Gastroesophageal sphincter (tissue), 4 donors: ENCODE data around the gene BMAL1. TPM values are rescaled to one million over a fixed set of nuclear protein-coding genes. Genes with fewer than 3 reads are reported as not detected.
A peak's percentile ranks its signal among the peaks of the same experiment; 100 is the strongest.

Experiments used
- ATAC-seq: fragments of 150-250 bp; one replicate; pipeline ENCODE4 v1.9.1; 2016; ENCODE audit warnings: mild to moderate bottlenecking, moderate library complexity
- H3K27ac ChIP-seq, 4 donors: fragments of 200-600 bp; sonication (generic) in 3 of 4; 1 replicate in 3 of 4; 2 replicates in 1 of 4; pipeline ENCODE4 v1.5.1; 2016 to 2019
- H3K27me3 ChIP-seq: fragments of 200-600 bp; sonication (generic); one replicate; pipeline ENCODE4 v1.5.1; 2019
- H3K36me3 ChIP-seq, 2 donors: fragments of 200-600 bp; sonication (generic); one replicate each; pipeline ENCODE4 v1.5.1; 2019; ENCODE audit warnings: control low read depth in 1 of 2
- H3K4me1 ChIP-seq, 3 donors: fragments of 200-600 bp; sonication (generic); 1 replicate in 2 of 3; 2 replicates in 1 of 3; pipeline ENCODE4 v1.5.1; 2016 to 2019; ENCODE audit warnings: control low read depth in 2 of 3
- H3K4me3 ChIP-seq, 2 donors: fragments of 200-600 bp; sonication (generic); one replicate each; pipeline ENCODE4 v1.5.1; 2019; ENCODE audit warnings: mild to moderate bottlenecking in 1 of 2, moderate library complexity in 1 of 2
- H3K9me3 ChIP-seq, 3 donors: fragments of 200-600 bp; sonication (generic); one replicate each; pipeline ENCODE4 v1.5.1; 2017 to 2019; ENCODE audit warnings: control low read depth in 2 of 3
- CTCF ChIP-seq, 4 experiments: fragments of 200-600 bp in 2 of 4; fragments of 450-650 bp in 2 of 4; sonication (generic) in 1 of 4; IDR thresholded peaks; one replicate each; pipeline ENCODE4 v1.5.1; 2017 to 2019; ENCODE audit warnings: antibody characterized with exemption in 4 of 4, mild to moderate bottlenecking in 2 of 4, moderate library complexity in 2 of 4
- EP300 ChIP-seq: sonication (generic); formaldehyde crosslinking; IDR thresholded peaks from one replicate; pipeline ENCODE4 v1.6.1; 2017; ENCODE audit warnings: antibody characterized with exemption, mild to moderate bottlenecking
- POLR2A ChIP-seq, 2 donors: fragments of 450-650 bp; IDR thresholded peaks; one replicate each; pipeline ENCODE4 v1.6.1; 2017; ENCODE audit warnings: antibody characterized with exemption in 2 of 2, mild to moderate bottlenecking in 2 of 2, moderate library complexity in 1 of 2
- POLR2AphosphoS5 ChIP-seq: sonication (generic); formaldehyde crosslinking; IDR thresholded peaks from one replicate; pipeline ENCODE4 v1.6.1; 2017; ENCODE audit warnings: antibody characterized with exemption
- WGBS, 2 donors: methylation state at CpG; one replicate each; pipeline ENCODE4 v1.1.5; 2018; ENCODE audit warnings: low coverage in 1 of 2; 5-methylcytosine and 5-hydroxymethylcytosine counted together
- total RNA-seq, 4 donors: library from RNA; depleted of rRNA; stranded (reverse); fragments of >200 nt; gene quantifications; one replicate each; pipeline ENCODE4 v1.1.0, GENCODE V29; 2016

The BMAL1 gene
- total RNA-seq, 4 donors from 2014 or later: 32.2 to 38.4 (median 36.0) TPM

GRCh38 chr11:13334034-13334786, 56.6 kb downstream of the BMAL1 start:
- ATAC-seq: peak; percentile 5
- Histone ChIP-seq H3K36me3 (no peaks in the 10 kb centered on the region), H3K27ac (no peak overlapping the region), H3K4me1 (peaks cover 0 to 92% (median 25%) of the 10 kb centered on the region in 3 donors), H3K9me3 (no peaks in the 10 kb centered on the region), H3K4me3 (no peak overlapping the region), H3K27me3 (no peaks in the 10 kb centered on the region)
- WGBS, 2 donors: 79 to 85% methylated on average over 3 to 6 of the region's 6 CpGs
- TF ChIP-seq POLR2A (IDR thresholded peaks at IDR 0.05): no peak
- TF ChIP-seq POLR2AphosphoS5: no peak
- TF ChIP-seq EP300: no peak
- TF ChIP-seq CTCF (IDR thresholded peaks at IDR 0.05): no peak

- WGBS, 2 donors: 26 to 31% methylated on average over 3 to 4 of the region's 5 CpGs
- H3K27ac ChIP-seq: no peak overlapping the region
- H3K36me3 ChIP-seq: no peaks in the 10 kb centered on the region
- H3K9me3 ChIP-seq: no peaks in the 10 kb centered on the region
- H3K27me3 ChIP-seq: no peaks in the 10 kb centered on the region
- no peak for ATAC-seq
- TF ChIP-seq POLR2AphosphoS5 (no peak), CTCF (IDR thresholded peaks at IDR 0.05) (peak; percentile 53 to 71 (median 63))
- no peak overlapping the region for H3K4me3 ChIP-seq
- peaks cover 0 to 92% (median 20%) of the 10 kb centered on the region in 3 donors for H3K4me1 ChIP-seq
Observed at GRCh38 chr11:13335319-13335718, 57.7 kb downstream of the BMAL1 start.

GRCh38 chr11:13336246-13336878, 58.8 kb downstream of the BMAL1 start:
- Histone ChIP-seq H3K9me3 (no peaks in the 10 kb centered on the region), H3K27me3 (no peaks in the 10 kb centered on the region), H3K27ac (no peak overlapping the region), H3K4me3 (no peak overlapping the region), H3K36me3 (peaks cover 0 to 8% of the 10 kb centered on the region in 2 donors), H3K4me1 (peaks cover 0 to 94% (median 19%) of the 10 kb centered on the region in 3 donors)
- no peak for ATAC-seq
- TF ChIP-seq POLR2A (IDR thresholded peaks at IDR 0.05) (no peak), CTCF (IDR thresholded peaks at IDR 0.05) (no peak), POLR2AphosphoS5 (no peak)
- WGBS, 2 donors: 84 to 86% methylated on average over 2 to 6 of the region's 9 CpGs

- H3K9me3 ChIP-seq: no peaks in the 10 kb centered on the region
- peak overlapping the region in 3 of 4 donors; percentile 48 to 63 (median 52) for H3K27ac ChIP-seq
- TF ChIP-seq POLR2A (IDR thresholded peaks at IDR 0.05): no peak
- TF ChIP-seq EP300: no peak
- TF ChIP-seq POLR2AphosphoS5: no peak
- no peak for TF ChIP-seq CTCF (IDR thresholded peaks at IDR 0.05)
- H3K4me3 ChIP-seq: peak overlapping the region; percentile 17 to 29
- ATAC-seq: peak; percentile 37
- 7 to 11% methylated on average over 4 to 5 of the region's 5 CpGs for WGBS, 2 donors
- peaks cover 0 to 85% (median 19%) of the 10 kb centered on the region in 3 donors for H3K4me1 ChIP-seq
- no peaks in the 10 kb centered on the region for H3K27me3 ChIP-seq
- peaks cover 0 to 9% of the 10 kb centered on the region in 2 donors for H3K36me3 ChIP-seq
Observed at GRCh38 chr11:13338019-13338426, 60.4 kb downstream of the BMAL1 start.
